T-helper 1 cell treated with Interleukin-12 subunit alpha and Interleukin-12 subunit beta and Interleukin-4 antibody, amounts not matched to agents 30 μg/mL and 1 μg/mL, for 36 hours (primary cell): Measurements from ENCODE around the gene PDE6A.
"Not testable (repeated sequence)": the region's sequence is repeated elsewhere in the genome, so short reads cannot be mapped to it uniquely, and the experiment has no call there.

Experiments
- H3K27ac Mint-ChIP-seq: one replicate; pipeline ENCODE4 v1.8.0; 2021; ENCODE audit warnings: mild to moderate bottlenecking, mixed read lengths
- H3K27me3 Mint-ChIP-seq: one replicate; pipeline ENCODE4 v1.8.0; 2021; ENCODE audit warnings: low read depth, mixed read lengths
- H3K36me3 Mint-ChIP-seq: one replicate; pipeline ENCODE4 v1.8.0; 2021; ENCODE audit warnings: low read depth, mixed read lengths
- H3K4me1 Mint-ChIP-seq: one replicate; pipeline ENCODE4 v1.8.0; 2021; ENCODE audit warnings: low read depth, mixed read lengths
- H3K4me3 Mint-ChIP-seq: one replicate; pipeline ENCODE4 v1.8.0; 2021; ENCODE audit warnings: mild to moderate bottlenecking, moderate library complexity, mixed read lengths
- H3K9me3 Mint-ChIP-seq: one replicate; pipeline ENCODE4 v1.8.0; 2021; ENCODE audit warnings: mixed read lengths

The PDE6A gene

GRCh38 chr5:149859746-149860145 is 84.8 kb downstream of the PDE6A start:
- Mint-ChIP-seq H3K4me1 (peaks cover 23% of the 10 kb centered on the region), H3K27ac (no peak overlapping the region), H3K4me3 (no peak overlapping the region), H3K36me3 (no peaks in the 10 kb centered on the region), H3K27me3 (no peaks in the 10 kb centered on the region), H3K9me3 (no peaks in the 10 kb centered on the region)

GRCh38 chr5:149858481-149858880 is 86.1 kb downstream of the PDE6A start:
- H3K27ac Mint-ChIP-seq, H3K27me3 Mint-ChIP-seq, H3K9me3 Mint-ChIP-seq, H3K4me3 Mint-ChIP-seq, H3K36me3 Mint-ChIP-seq: not testable (repeated sequence)
- H3K4me1 Mint-ChIP-seq, result peaks cover 23% of the 10 kb centered on the region

- no peak overlapping the region for H3K4me3 Mint-ChIP-seq
Measured at GRCh38 chr5:149857499-149857898, 87.1 kb downstream of the PDE6A start.

GRCh38 chr5:149855366-149855765 is 89.2 kb downstream of the PDE6A start:
- no peaks in the 10 kb centered on the region for H3K36me3 Mint-ChIP-seq
- H3K4me3 Mint-ChIP-seq, result no peak overlapping the region
- H3K27me3 Mint-ChIP-seq, result no peaks in the 10 kb centered on the region
- H3K9me3 Mint-ChIP-seq, result no peaks in the 10 kb centered on the region
- H3K4me1 Mint-ChIP-seq, result peaks cover 7% of the 10 kb centered on the region
- no peak overlapping the region for H3K27ac Mint-ChIP-seq

More at GRCh38 chr5:149857499-149857898, 87.1 kb downstream of the PDE6A start:
- no peak overlapping the region for H3K27ac Mint-ChIP-seq
- no peaks in the 10 kb centered on the region for H3K36me3 Mint-ChIP-seq
- H3K9me3 Mint-ChIP-seq, result no peaks in the 10 kb centered on the region
- peaks cover 20% of the 10 kb centered on the region for H3K4me1 Mint-ChIP-seq
- no peaks in the 10 kb centered on the region for H3K27me3 Mint-ChIP-seq

GRCh38 chr5:149854866-149855265 is 89.7 kb downstream of the PDE6A start:
- peaks cover 7% of the 10 kb centered on the region for H3K4me1 Mint-ChIP-seq
- no peak overlapping the region for H3K4me3 Mint-ChIP-seq
- H3K27me3 Mint-ChIP-seq, result no peaks in the 10 kb centered on the region
- no peaks in the 10 kb centered on the region for H3K36me3 Mint-ChIP-seq
- no peak overlapping the region for H3K27ac Mint-ChIP-seq
- no peaks in the 10 kb centered on the region for H3K9me3 Mint-ChIP-seq

GRCh38 chr5:149853701-149854100 is 90.9 kb downstream of the PDE6A start:
- H3K4me1 Mint-ChIP-seq, result no peaks in the 10 kb centered on the region
- no peaks in the 10 kb centered on the region for H3K9me3 Mint-ChIP-seq
- no peaks in the 10 kb centered on the region for H3K27me3 Mint-ChIP-seq
- H3K4me3 Mint-ChIP-seq, result no peak overlapping the region
- H3K27ac Mint-ChIP-seq, result no peak overlapping the region
- no peaks in the 10 kb centered on the region for H3K36me3 Mint-ChIP-seq

- no peaks in the 10 kb centered on the region for H3K9me3 Mint-ChIP-seq
- no peak overlapping the region for H3K27ac Mint-ChIP-seq
- H3K4me3 Mint-ChIP-seq, result no peak overlapping the region
Measured at GRCh38 chr5:149853331-149853648, 91.3 kb downstream of the PDE6A start.

GRCh38 chr5:149852641-149853330 is 91.8 kb downstream of the PDE6A start:
- Mint-ChIP-seq H3K4me3 (no peak overlapping the region), H3K9me3 (no peaks in the 10 kb centered on the region), H3K4me1 (no peaks in the 10 kb centered on the region), H3K36me3 (no peaks in the 10 kb centered on the region), H3K27me3 (no peaks in the 10 kb centered on the region), H3K27ac (no peak overlapping the region)

More at GRCh38 chr5:149853331-149853648, 91.3 kb downstream of the PDE6A start:
- H3K4me1 Mint-ChIP-seq, result no peaks in the 10 kb centered on the region
- H3K36me3 Mint-ChIP-seq, result no peaks in the 10 kb centered on the region
- no peaks in the 10 kb centered on the region for H3K27me3 Mint-ChIP-seq

GRCh38 chr5:149851211-149851610 is 93.4 kb downstream of the PDE6A start:
- no peak overlapping the region for H3K4me3 Mint-ChIP-seq
- H3K27ac Mint-ChIP-seq, result no peak overlapping the region
- H3K4me1 Mint-ChIP-seq, result no peaks in the 10 kb centered on the region
- H3K27me3 Mint-ChIP-seq, result no peaks in the 10 kb centered on the region
- no peaks in the 10 kb centered on the region for H3K9me3 Mint-ChIP-seq
- no peaks in the 10 kb centered on the region for H3K36me3 Mint-ChIP-seq

- Mint-ChIP-seq H3K9me3 (no peaks in the 10 kb centered on the region), H3K27ac (no peak overlapping the region), H3K27me3 (no peaks in the 10 kb centered on the region), H3K4me1 (no peaks in the 10 kb centered on the region), H3K36me3 (no peaks in the 10 kb centered on the region), H3K4me3 (no peak overlapping the region)
Measured at GRCh38 chr5:149849966-149850910, 94.4 kb downstream of the PDE6A start.

GRCh38 chr5:149849280-149849965 is 95.2 kb downstream of the PDE6A start:
- Mint-ChIP-seq H3K4me3 (no peak overlapping the region), H3K27ac (no peak overlapping the region), H3K9me3 (no peaks in the 10 kb centered on the region), H3K36me3 (no peaks in the 10 kb centered on the region), H3K27me3 (no peaks in the 10 kb centered on the region), H3K4me1 (no peaks in the 10 kb centered on the region)

GRCh38 chr5:149847611-149848010 is 97.0 kb downstream of the PDE6A start:
- Mint-ChIP-seq H3K4me3 (no peak overlapping the region), H3K4me1 (no peaks in the 10 kb centered on the region), H3K36me3 (peaks cover 2% of the 10 kb centered on the region), H3K9me3 (no peaks in the 10 kb centered on the region), H3K27me3 (no peaks in the 10 kb centered on the region), H3K27ac (no peak overlapping the region)

- H3K4me1 Mint-ChIP-seq, result no peaks in the 10 kb centered on the region
- H3K4me3 Mint-ChIP-seq, result no peak overlapping the region
- H3K27ac Mint-ChIP-seq, result no peak overlapping the region
- no peaks in the 10 kb centered on the region for H3K9me3 Mint-ChIP-seq
- peaks cover 2% of the 10 kb centered on the region for H3K36me3 Mint-ChIP-seq
- no peaks in the 10 kb centered on the region for H3K27me3 Mint-ChIP-seq
Measured at GRCh38 chr5:149846021-149846420, 98.6 kb downstream of the PDE6A start.

- H3K27ac Mint-ChIP-seq, result no peak overlapping the region
- H3K4me1 Mint-ChIP-seq, result no peaks in the 10 kb centered on the region
- no peaks in the 10 kb centered on the region for H3K9me3 Mint-ChIP-seq
- no peak overlapping the region for H3K4me3 Mint-ChIP-seq
- peaks cover 2% of the 10 kb centered on the region for H3K36me3 Mint-ChIP-seq
- no peaks in the 10 kb centered on the region for H3K27me3 Mint-ChIP-seq
Measured at GRCh38 chr5:149845601-149846000, 99.0 kb downstream of the PDE6A start.
